ENCODE measurements around the gene PLLP.

PLLP gene

GRCh38 chr16:57282510-57283213 lies 1.8 kb downstream of the PLLP start:
- TF ChIP-seq ZNF8 (CRISPR knock-in tag; IDR thresholded peaks at IDR 0.05), result no peak
- TF ChIP-seq ZNF565 (CRISPR knock-in tag; conservative IDR thresholded peaks at IDR 0.05; ENCODE audit: low read depth), result no peak
- no peak for TF ChIP-seq ISL1 (CRISPR knock-in tag; IDR thresholded peaks at IDR 0.05)
- no peak for TF ChIP-seq SNAI2 (CRISPR knock-in tag; IDR thresholded peaks at IDR 0.05)
- TF ChIP-seq, protein P1, sequence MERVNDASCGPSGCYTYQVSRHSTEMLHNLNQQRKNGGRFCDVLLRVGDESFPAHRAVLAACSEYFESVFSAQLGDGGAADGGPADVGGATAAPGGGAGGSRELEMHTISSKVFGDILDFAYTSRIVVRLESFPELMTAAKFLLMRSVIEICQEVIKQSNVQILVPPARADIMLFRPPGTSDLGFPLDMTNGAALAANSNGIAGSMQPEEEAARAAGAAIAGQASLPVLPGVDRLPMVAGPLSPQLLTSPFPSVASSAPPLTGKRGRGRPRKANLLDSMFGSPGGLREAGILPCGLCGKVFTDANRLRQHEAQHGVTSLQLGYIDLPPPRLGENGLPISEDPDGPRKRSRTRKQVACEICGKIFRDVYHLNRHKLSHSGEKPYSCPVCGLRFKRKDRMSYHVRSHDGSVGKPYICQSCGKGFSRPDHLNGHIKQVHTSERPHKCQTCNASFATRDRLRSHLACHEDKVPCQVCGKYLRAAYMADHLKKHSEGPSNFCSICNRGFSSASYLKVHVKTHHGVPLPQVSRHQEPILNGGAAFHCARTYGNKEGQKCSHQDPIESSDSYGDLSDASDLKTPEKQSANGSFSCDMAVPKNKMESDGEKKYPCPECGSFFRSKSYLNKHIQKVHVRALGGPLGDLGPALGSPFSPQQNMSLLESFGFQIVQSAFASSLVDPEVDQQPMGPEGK (CRISPR knock-in tag; IDR thresholded peaks at IDR 0.05; ENCODE audit: borderline replicate concordance), result no peak
- TF ChIP-seq, protein P2, sequence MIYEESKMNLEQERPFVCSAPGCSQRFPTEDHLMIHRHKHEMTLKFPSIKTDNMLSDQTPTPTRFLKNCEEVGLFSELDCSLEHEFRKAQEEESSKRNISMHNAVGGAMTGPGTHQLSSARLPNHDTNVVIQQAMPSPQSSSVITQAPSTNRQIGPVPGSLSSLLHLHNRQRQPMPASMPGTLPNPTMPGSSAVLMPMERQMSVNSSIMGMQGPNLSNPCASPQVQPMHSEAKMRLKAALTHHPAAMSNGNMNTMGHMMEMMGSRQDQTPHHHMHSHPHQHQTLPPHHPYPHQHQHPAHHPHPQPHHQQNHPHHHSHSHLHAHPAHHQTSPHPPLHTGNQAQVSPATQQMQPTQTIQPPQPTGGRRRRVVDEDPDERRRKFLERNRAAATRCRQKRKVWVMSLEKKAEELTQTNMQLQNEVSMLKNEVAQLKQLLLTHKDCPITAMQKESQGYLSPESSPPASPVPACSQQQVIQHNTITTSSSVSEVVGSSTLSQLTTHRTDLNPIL (CRISPR knock-in tag; IDR thresholded peaks at IDR 0.05; ENCODE audit: low read depth), result no peak
- TF ChIP-seq TSHZ2 (CRISPR knock-in tag; IDR thresholded peaks at IDR 0.05), result no peak
- no peak for TF ChIP-seq ESRRG (CRISPR knock-in tag; IDR thresholded peaks at IDR 0.05)
- TF ChIP-seq CSDC2 (CRISPR knock-in tag; IDR thresholded peaks at IDR 0.05), result no peak
- TF ChIP-seq CSRNP3 (CRISPR knock-in tag; IDR thresholded peaks at IDR 0.05), result no peak
- TF ChIP-seq GLIS3 (CRISPR knock-in tag; IDR thresholded peaks at IDR 0.05), result no peak
- TF ChIP-seq, protein P3, sequence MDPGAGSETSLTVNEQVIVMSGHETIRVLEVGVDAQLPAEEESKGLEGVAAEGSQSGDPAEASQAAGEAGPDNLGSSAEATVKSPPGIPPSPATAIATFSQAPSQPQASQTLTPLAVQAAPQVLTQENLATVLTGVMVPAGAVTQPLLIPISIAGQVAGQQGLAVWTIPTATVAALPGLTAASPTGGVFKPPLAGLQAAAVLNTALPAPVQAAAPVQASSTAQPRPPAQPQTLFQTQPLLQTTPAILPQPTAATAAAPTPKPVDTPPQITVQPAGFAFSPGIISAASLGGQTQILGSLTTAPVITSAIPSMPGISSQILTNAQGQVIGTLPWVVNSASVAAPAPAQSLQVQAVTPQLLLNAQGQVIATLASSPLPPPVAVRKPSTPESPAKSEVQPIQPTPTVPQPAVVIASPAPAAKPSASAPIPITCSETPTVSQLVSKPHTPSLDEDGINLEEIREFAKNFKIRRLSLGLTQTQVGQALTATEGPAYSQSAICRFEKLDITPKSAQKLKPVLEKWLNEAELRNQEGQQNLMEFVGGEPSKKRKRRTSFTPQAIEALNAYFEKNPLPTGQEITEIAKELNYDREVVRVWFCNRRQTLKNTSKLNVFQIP (CRISPR knock-in tag; IDR thresholded peaks at IDR 0.05; ENCODE audit: borderline replicate concordance, low read depth), result no peak
- no peak for TF ChIP-seq ZNF70 (CRISPR knock-in tag; IDR thresholded peaks at IDR 0.05)
- no peak for TF ChIP-seq OSR1 (CRISPR knock-in tag; IDR thresholded peaks at IDR 0.05)
- TF ChIP-seq ARNTL (CRISPR knock-in tag; IDR thresholded peaks at IDR 0.05; ENCODE audit: borderline replicate concordance, low read depth), result no peak
- TF ChIP-seq ZC3H10 (CRISPR knock-in tag; IDR thresholded peaks at IDR 0.05), result no peak
- ATAC-seq, result no peak

DNA sequence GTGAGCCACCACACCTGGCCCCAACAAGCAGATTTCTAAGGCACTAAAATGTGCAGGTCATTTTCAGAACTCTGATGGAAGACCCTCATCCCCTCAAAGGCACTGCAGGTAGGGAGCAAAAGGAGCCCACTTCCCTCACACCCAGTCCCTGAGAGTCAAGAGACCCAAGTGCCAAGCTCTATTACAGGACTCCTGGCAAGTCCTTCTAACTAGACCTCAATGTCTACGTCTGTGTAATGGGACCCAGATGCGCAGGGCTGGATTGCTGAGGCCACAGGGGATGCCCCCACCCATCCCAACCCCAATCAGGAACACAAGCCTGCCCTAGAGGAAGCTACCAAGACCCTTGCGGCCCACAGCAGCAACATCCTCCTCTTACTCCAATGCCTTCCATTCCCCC lies 2.7 kb downstream of the PLLP start:
- no peak for ATAC-seq
- TF ChIP-seq OSR1 (CRISPR knock-in tag; IDR thresholded peaks at IDR 0.05), result no peak
- TF ChIP-seq TSHZ2 (CRISPR knock-in tag; IDR thresholded peaks at IDR 0.05), result no peak
- TF ChIP-seq RARB (CRISPR knock-in tag; IDR thresholded peaks at IDR 0.05), result no peak
- no peak for TF ChIP-seq SNAI2 (CRISPR knock-in tag; IDR thresholded peaks at IDR 0.05)
- TF ChIP-seq, protein P3 (CRISPR knock-in tag; IDR thresholded peaks at IDR 0.05; ENCODE audit: borderline replicate concordance, low read depth), result no peak
- TF ChIP-seq ESRRG (CRISPR knock-in tag; IDR thresholded peaks at IDR 0.05), result no peak
- TF ChIP-seq ZNF8 (CRISPR knock-in tag; IDR thresholded peaks at IDR 0.05), result no peak
- no peak for TF ChIP-seq ZNF70 (CRISPR knock-in tag; IDR thresholded peaks at IDR 0.05)
- TF ChIP-seq PPARA (CRISPR knock-in tag; IDR thresholded peaks at IDR 0.05; ENCODE audit: borderline replicate concordance), result no peak
- no peak for TF ChIP-seq CSDC2 (CRISPR knock-in tag; IDR thresholded peaks at IDR 0.05)
- no peak for TF ChIP-seq ARNTL (CRISPR knock-in tag; IDR thresholded peaks at IDR 0.05; ENCODE audit: borderline replicate concordance, low read depth)
- no peak for TF ChIP-seq GLIS3 (CRISPR knock-in tag; IDR thresholded peaks at IDR 0.05)
- TF ChIP-seq, protein P2 (CRISPR knock-in tag; IDR thresholded peaks at IDR 0.05; ENCODE audit: low read depth), result no peak
- no peak for TF ChIP-seq ZC3H10 (CRISPR knock-in tag; IDR thresholded peaks at IDR 0.05)
- no peak for TF ChIP-seq TCF4 (CRISPR knock-in tag; IDR thresholded peaks at IDR 0.05; ENCODE audit: borderline replicate concordance)

All from SK-N-SH treated with all-trans-retinoic acid at 6 μM for 48 hours (cell line).